Calu3 (cell line): ENCODE results near the gene PYURF. TPM values are rescaled to one million over a fixed set of nuclear protein-coding genes. Genes with fewer than 3 reads are reported as not detected.
"Not testable (repeated sequence)": the region's sequence is repeated elsewhere in the genome, so short reads cannot be mapped to it uniquely, and the experiment has no call there.

Experiments
- BruUV-seq: library from RNA; stranded (reverse); fragments of 400-500 nt; replicated peaks from 2 replicates; lab custom pipeline; 2021; lab: Mats Ljungman, UMichigan
- CTCF ChIA-PET: fragments of 300-600 bp; sonication (Branson Sonifier 250); formaldehyde crosslinking; loops from one replicate; lab custom pipeline; 2022; ENCODE audit warnings: antibody characterized with exemption; lab: Charles Lee
- DNase-seq: peaks from one replicate; pipeline ENCODE4 v3.0.0; 2022
- H3K27ac Mint-ChIP-seq: one replicate; pipeline ENCODE4 v1.8.0; 2022; ENCODE audit warnings: mixed read lengths; ENCODE audit not compliant: unreplicated experiment
- H3K27me3 Mint-ChIP-seq: one replicate; pipeline ENCODE4 v1.8.0; 2022; ENCODE audit warnings: mixed read lengths; ENCODE audit not compliant: unreplicated experiment
- H3K36me3 Mint-ChIP-seq: one replicate; pipeline ENCODE4 v1.8.0; 2022; ENCODE audit warnings: mild to moderate bottlenecking, moderate library complexity, mixed read lengths; ENCODE audit not compliant: insufficient read depth, unreplicated experiment
- H3K4me1 Mint-ChIP-seq: one replicate; pipeline ENCODE4 v1.8.0; 2022; ENCODE audit warnings: mild to moderate bottlenecking, low read depth, mixed read lengths; ENCODE audit not compliant: unreplicated experiment
- H3K4me3 Mint-ChIP-seq: one replicate; pipeline ENCODE4 v1.8.0; 2022; ENCODE audit warnings: mild to moderate bottlenecking, low read depth, moderate library complexity, mixed read lengths; ENCODE audit not compliant: unreplicated experiment
- H3K9me3 Mint-ChIP-seq: one replicate; pipeline ENCODE4 v1.8.0; 2022; ENCODE audit warnings: low read depth, mixed read lengths; ENCODE audit not compliant: unreplicated experiment
- intact Hi-C: fragments of 100-400 bp; cut with micrococcal nuclease; formaldehyde crosslinking; loops from one replicate; pipeline ENCODE4 v1.10.0; 2022; ENCODE audit not compliant: unreplicated experiment
- total RNA-seq: library from RNA; stranded (reverse); gene quantifications from 2 replicates; pipeline ENCODE4 v1.2.3, GENCODE V29; 2022
- TF ChIP-seq, protein P1 (sequence below): fragments of 200-600 bp; IDR thresholded peaks from one replicate; pipeline ENCODE4 v1.8.0; 2022; ENCODE audit warnings: antibody characterized with exemption; ENCODE audit not compliant: unreplicated experiment

Gene PYURF
- total RNA-seq, 1 experiment from 2014 or later = 37.9 TPM

GRCh38 chr4:88539322-88540068 is 15.9 kb upstream of the PYURF start:
- H3K4me1 Mint-ChIP-seq, H3K9me3 Mint-ChIP-seq, H3K36me3 Mint-ChIP-seq, H3K27ac Mint-ChIP-seq, H3K27me3 Mint-ChIP-seq, BruUV-seq: not testable (repeated sequence)
- CTCF ChIA-PET = interaction anchor here (0.6 to 1.6 kb wide), 9 partner anchors 9 to 263 kb away, joined by 3 to 50 read pairs (median 4); no protein-coding TSS in a partner anchor
- intact Hi-C loops = loop anchor here (1.0 kb wide), 1 partner anchor 120 kb away; no protein-coding TSS in a partner anchor
- TF ChIP-seq, protein P1, sequence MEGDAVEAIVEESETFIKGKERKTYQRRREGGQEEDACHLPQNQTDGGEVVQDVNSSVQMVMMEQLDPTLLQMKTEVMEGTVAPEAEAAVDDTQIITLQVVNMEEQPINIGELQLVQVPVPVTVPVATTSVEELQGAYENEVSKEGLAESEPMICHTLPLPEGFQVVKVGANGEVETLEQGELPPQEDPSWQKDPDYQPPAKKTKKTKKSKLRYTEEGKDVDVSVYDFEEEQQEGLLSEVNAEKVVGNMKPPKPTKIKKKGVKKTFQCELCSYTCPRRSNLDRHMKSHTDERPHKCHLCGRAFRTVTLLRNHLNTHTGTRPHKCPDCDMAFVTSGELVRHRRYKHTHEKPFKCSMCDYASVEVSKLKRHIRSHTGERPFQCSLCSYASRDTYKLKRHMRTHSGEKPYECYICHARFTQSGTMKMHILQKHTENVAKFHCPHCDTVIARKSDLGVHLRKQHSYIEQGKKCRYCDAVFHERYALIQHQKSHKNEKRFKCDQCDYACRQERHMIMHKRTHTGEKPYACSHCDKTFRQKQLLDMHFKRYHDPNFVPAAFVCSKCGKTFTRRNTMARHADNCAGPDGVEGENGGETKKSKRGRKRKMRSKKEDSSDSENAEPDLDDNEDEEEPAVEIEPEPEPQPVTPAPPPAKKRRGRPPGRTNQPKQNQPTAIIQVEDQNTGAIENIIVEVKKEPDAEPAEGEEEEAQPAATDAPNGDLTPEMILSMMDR = peak; percentile 73
- peak overlapping the region; percentile 19 for H3K4me3 Mint-ChIP-seq
- peak; percentile 83 for DNase-seq

DNA sequence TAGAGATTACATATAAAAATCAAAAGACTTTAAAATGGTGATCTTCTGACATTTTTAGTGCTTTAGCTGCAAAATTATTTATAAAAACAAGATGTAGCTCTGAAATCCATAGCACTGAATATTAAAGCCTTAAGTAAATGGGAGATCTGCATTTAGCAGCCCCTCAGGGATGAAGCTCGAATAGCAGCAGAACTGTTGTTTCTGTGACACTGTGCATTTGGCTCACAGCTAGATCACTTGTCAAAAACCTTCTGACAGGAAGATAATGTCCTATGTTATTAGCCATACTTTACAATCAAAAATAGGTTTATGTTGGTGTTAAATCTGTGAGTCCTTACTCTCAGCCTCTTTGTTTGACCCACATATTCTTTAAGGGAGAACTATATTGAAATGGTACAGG is 14.1 kb upstream of the PYURF start:
- peaks cover 17% of the 10 kb centered on the region for H3K4me1 Mint-ChIP-seq
- TF ChIP-seq, protein P1 = no peak
- H3K27ac Mint-ChIP-seq = no peak overlapping the region
- intact Hi-C loops = no loop called here
- no peak overlapping the region for H3K4me3 Mint-ChIP-seq
- no peak for DNase-seq
- CTCF ChIA-PET = interaction anchor here (1.6 kb wide), 1 partner anchor 121 kb away, joined by 3 read pairs; no protein-coding TSS in a partner anchor
- no peaks in the 10 kb centered on the region for H3K27me3 Mint-ChIP-seq
- no peaks in the 10 kb centered on the region for H3K36me3 Mint-ChIP-seq
- BruUV-seq = no TSS peak
- H3K9me3 Mint-ChIP-seq = no peaks in the 10 kb centered on the region

DNA sequence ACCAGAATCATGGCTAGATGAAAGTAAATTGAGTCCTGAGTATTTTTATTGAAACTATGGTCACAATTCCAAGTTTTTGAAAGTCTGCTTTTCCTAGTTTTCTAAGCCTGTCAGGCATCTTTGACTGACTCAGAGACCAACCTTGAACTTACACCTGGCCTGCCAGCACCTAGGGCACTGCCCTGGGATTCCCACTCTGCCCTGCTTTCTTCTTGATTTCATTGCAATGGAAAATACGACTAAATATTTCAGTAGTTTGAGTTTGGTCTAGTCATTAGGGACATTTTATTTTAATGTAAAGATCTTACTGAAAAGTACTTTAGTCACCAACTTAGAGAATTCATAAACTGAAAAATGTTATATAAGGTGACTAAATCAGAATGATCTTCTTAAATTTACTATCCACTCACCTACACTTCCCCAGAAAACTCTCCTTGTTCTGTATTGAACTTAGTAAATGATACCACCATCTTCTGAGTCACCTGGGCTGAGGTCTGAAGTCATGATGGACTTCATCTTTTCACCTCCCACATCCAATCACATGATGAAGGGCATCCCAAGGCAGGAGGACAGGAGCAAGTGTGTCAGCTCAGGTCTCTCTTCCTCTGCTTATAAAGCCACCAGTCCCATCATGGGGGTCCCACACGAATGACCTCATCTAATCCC is 11.6 kb upstream of the PYURF start:
- no peak overlapping the region for H3K27ac Mint-ChIP-seq
- BruUV-seq = no TSS peak
- CTCF ChIA-PET = no interaction called here
- intact Hi-C loops = no loop called here
- no peak for DNase-seq
- peaks cover 17% of the 10 kb centered on the region for H3K4me1 Mint-ChIP-seq
- TF ChIP-seq, protein P1 = no peak
- no peak overlapping the region for H3K4me3 Mint-ChIP-seq
- no peaks in the 10 kb centered on the region for H3K27me3 Mint-ChIP-seq
- H3K9me3 Mint-ChIP-seq = no peaks in the 10 kb centered on the region
- no peaks in the 10 kb centered on the region for H3K36me3 Mint-ChIP-seq

DNA sequence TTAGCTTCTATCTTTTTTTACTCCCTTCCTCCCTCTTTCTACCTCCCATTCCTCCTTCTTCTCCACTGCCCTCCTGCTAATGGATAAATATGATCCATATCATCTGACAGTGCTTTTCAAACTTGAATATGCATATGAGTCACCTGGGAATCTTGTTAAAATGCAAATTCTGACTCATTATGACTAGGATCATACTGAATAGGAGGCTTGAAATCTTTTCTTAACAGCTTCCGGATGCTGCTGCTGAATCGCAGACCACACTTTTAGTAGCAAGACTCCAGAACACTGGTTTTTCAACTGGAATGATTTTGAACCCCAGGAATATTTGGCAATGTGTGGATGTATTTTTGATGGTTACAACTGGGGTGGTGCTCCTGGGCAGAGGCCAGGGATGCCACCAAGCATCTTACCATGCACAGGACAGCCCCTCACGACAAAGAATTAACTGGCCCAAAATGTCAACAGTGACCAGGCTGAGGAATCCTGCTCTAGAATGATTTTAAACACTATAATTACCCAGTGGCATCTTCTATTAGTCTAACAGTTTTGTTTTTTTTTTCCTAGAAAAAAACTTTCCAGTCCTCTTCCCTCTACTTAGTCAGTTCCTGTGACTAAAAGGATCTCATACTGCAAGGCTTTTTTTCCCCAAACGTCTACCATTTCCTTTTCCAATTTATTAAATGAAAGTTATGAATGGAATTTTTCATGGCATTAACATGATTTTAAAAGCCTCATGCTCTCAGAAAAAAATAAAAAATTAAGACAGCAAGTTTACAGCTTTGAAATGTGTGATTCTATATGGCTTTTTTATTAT is 10.6 kb upstream of the PYURF start:
- DNase-seq = no peak
- no peaks in the 10 kb centered on the region for H3K27me3 Mint-ChIP-seq
- H3K4me3 Mint-ChIP-seq = no peak overlapping the region
- intact Hi-C loops = no loop called here
- peak overlapping the region; percentile 17 for H3K27ac Mint-ChIP-seq
- no peaks in the 10 kb centered on the region for H3K36me3 Mint-ChIP-seq
- peaks cover 8% of the 10 kb centered on the region for H3K4me1 Mint-ChIP-seq
- no TSS peak for BruUV-seq
- CTCF ChIA-PET = interaction anchor here (0.7 kb wide), 1 partner anchor 203 kb away, joined by 3 read pairs; no protein-coding TSS in a partner anchor
- H3K9me3 Mint-ChIP-seq = no peaks in the 10 kb centered on the region
- TF ChIP-seq, protein P1 = no peak
